Psoas muscle (tissue), 8 donors: Measurements from ENCODE around the gene FBXL5. TPM values are rescaled to one million over a fixed set of nuclear protein-coding genes. Genes with fewer than 3 reads are reported as not detected.
A peak's percentile ranks its signal among the peaks of the same experiment; 100 is the strongest.
"Not testable (repeated sequence)": the region's sequence is repeated elsewhere in the genome, so short reads cannot be mapped to it uniquely, and the experiment has no call there.

Source experiments
- ATAC-seq, 4 donors: fragments of 200-7000 bp; cut with Tn5 transposase; one replicate each; pipeline ENCODE4 v1.9.1; 2020; ENCODE audit warnings: moderate library complexity in 3 of 4, mild to moderate bottlenecking in 2 of 4
- DNase-seq, 2 donors: peaks; one replicate each; pipeline ENCODE4 v3.0.0-alpha.2; 2020
- H3K27ac ChIP-seq: fragments of 200-600 bp; one replicate; pipeline ENCODE4 v1.8.0; 2022
- H3K27me3 ChIP-seq, 3 donors: fragments of 200-600 bp in 1 of 3; one replicate each; pipeline versions ENCODE4 v1.6.1 to v1.8.0; 2013 to 2022; ENCODE audit warnings: low read length in 2 of 3, mild to moderate bottlenecking in 2 of 3, moderate library complexity in 1 of 3; ENCODE audit not compliant: insufficient read depth in 3 of 3
- H3K36me3 ChIP-seq, 2 donors: fragments of 200-600 bp in 1 of 2; one replicate each; pipeline versions ENCODE4 v1.6.1 to v1.8.0; 2013 to 2022; ENCODE audit warnings: low read depth in 1 of 2, mild to moderate bottlenecking in 1 of 2, moderate library complexity in 1 of 2; ENCODE audit not compliant: insufficient read depth in 1 of 2
- H3K4me1 ChIP-seq: fragments of 200-600 bp; one replicate; pipeline ENCODE4 v1.8.0; 2022
- H3K4me3 ChIP-seq: fragments of 200-600 bp; one replicate; pipeline ENCODE4 v1.8.0; 2022; ENCODE audit warnings: mild to moderate bottlenecking
- H3K9me3 ChIP-seq: fragments of 200-600 bp; one replicate; pipeline ENCODE4 v1.8.0; 2022
- WGBS, 3 donors: extraction: QIAGEN DNeasy Blood & Tissue Kit; methylation state at CpG; one replicate each; pipeline versions ENCODE4 v1.1.6 to v1.1.7; 2013; 5-methylcytosine and 5-hydroxymethylcytosine counted together
- intact Hi-C, 2 donors: fragments of 100-400 bp; cut with DNase I; formaldehyde crosslinking; loops; one replicate each; pipeline versions ENCODE4 v1.11.0 to v1.14.2; 2022
- polyA plus RNA-seq, 3 donors: library from polyadenylated mRNA; stranded (reverse); fragments of 200-250 nt; gene quantifications; one replicate each; pipeline ENCODE4 v1.2.3, GENCODE V29; 2013
- total RNA-seq, 4 donors: library from RNA; stranded (reverse); fragmentation: NEBNext Ultra II Directional in 2 of 4; extraction: Animal tissue kit (Norgen Biotek cat#: 25700) in 2 of 4; gene quantifications; one replicate each; pipeline versions ENCODE4 v1.2.1 to v1.2.4, GENCODE V29; 2021 to 2023
- TF ChIP-seq, protein P1 (sequence below): fragments of 200-600 bp; IDR thresholded peaks from one replicate; pipeline ENCODE4 v1.8.0; 2022; ENCODE audit warnings: antibody characterized with exemption
- donor health status: healthy with polysubstance abuse.
- donor health status: DM: no; HTN: no; CAD: no; lungs with moderate emphysema.
- donor health status: Bipolar disorder and iron deficiency.
- donor health status: healthy.
- donor health status: DM: yes; HTN: yes; CAD: no.
- donor health status: DM: no; HTN: no; CAD: no.
- donor health status: DM: no; HTN: no; CAD: no.
- donor health status: DM: yes; HTN: yes; CAD: no.

FBXL5 gene
- total and polyA plus RNA-seq, 7 donors = 46.1 to 91.2 (median 56.8) TPM

DNA sequence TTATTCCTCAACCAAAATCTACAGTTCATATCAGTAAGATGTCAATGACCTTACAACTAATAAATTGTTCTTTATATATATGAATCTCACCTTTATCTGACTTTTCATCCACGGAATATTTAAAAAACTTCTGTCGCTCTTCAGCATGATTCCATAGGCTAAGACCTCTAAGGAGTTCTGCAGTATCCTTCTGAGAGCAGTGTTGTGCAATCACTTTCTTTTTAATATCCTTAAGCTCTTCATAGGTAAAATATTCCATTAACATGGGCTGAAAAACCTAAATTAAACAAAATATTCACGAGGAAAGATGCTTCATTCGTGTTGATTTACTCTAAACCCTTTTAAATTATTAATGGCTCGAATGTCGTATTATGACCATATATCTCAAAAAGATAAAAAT is 16.7 kb downstream of the FBXL5 start:
- 93 to 95% (median 93%) methylated on average over 6 of the region's 6 CpGs for WGBS, 3 donors
- TF ChIP-seq, protein P1, sequence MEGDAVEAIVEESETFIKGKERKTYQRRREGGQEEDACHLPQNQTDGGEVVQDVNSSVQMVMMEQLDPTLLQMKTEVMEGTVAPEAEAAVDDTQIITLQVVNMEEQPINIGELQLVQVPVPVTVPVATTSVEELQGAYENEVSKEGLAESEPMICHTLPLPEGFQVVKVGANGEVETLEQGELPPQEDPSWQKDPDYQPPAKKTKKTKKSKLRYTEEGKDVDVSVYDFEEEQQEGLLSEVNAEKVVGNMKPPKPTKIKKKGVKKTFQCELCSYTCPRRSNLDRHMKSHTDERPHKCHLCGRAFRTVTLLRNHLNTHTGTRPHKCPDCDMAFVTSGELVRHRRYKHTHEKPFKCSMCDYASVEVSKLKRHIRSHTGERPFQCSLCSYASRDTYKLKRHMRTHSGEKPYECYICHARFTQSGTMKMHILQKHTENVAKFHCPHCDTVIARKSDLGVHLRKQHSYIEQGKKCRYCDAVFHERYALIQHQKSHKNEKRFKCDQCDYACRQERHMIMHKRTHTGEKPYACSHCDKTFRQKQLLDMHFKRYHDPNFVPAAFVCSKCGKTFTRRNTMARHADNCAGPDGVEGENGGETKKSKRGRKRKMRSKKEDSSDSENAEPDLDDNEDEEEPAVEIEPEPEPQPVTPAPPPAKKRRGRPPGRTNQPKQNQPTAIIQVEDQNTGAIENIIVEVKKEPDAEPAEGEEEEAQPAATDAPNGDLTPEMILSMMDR = no peak
- Histone ChIP-seq H3K4me3 (no peak overlapping the region), H3K9me3 (no peaks in the 10 kb centered on the region), H3K27ac (no peak overlapping the region), H3K4me1 (peaks cover 9% of the 10 kb centered on the region), H3K36me3 (peaks cover 9 to 83% of the 10 kb centered on the region in 2 donors), H3K27me3 (no peaks in the 10 kb centered on the region)
- intact Hi-C loops = no loop called here
- no peak for DNase-seq
- no peak for ATAC-seq

DNA sequence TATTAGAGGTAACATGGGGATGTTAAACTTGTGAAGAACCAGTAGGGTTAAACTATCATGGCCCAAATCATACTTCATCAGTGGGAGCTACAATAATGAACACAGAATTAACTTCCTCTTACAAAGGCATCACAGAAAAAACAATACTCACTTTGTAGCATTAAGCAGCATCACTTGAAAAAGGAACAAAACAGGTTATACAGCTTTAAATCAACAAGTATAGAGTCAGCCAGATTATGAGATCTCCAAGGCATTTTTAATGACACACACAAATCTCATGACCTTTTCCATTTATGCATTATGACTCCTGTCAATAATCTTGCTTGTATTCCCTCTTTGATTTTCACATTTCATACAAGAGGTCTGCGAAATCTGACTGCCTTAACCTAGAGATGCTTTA is 18.3 kb downstream of the FBXL5 start:
- Histone ChIP-seq H3K27me3 (no peaks in the 10 kb centered on the region), H3K9me3 (no peaks in the 10 kb centered on the region), H3K27ac (no peak overlapping the region), H3K36me3 (peaks cover 9 to 99% of the 10 kb centered on the region in 2 donors), H3K4me1 (no peaks in the 10 kb centered on the region), H3K4me3 (no peak overlapping the region)
- TF ChIP-seq, protein P1 = no peak
- intact Hi-C loops = no loop called here
- DNase-seq (no peak), ATAC-seq (no peak)
- WGBS, 3 donors = 93 to 98% (median 95%) methylated on average over 1 of the region's 1 CpG

DNA sequence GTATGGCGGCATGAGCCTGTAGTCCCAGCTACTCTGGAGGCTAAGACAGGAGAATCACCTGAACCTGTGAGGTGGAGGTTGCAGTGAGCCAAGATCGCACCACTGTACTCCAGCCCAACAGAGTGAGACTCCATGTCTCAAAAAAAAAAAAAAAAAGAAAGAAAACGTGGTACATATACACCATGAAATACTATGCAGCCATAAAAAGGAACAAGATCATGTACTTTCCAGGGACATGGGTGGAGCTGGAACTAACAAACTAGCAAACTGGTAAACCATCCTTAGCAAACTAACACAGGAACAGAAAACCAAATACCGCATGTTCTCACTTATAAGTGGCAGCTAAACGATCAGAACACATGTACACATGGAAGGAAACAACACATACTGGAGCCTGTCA is 37.8 kb downstream of the FBXL5 start:
- H3K27me3 ChIP-seq, H3K4me1 ChIP-seq, H3K27ac ChIP-seq, H3K4me3 ChIP-seq, DNase-seq, H3K36me3 ChIP-seq, intact Hi-C loops, ATAC-seq: not testable (repeated sequence)
- H3K9me3 ChIP-seq = peaks cover 15% of the 10 kb centered on the region
- WGBS, 3 donors = 99% methylated on average over 5 of the region's 5 CpGs

DNA sequence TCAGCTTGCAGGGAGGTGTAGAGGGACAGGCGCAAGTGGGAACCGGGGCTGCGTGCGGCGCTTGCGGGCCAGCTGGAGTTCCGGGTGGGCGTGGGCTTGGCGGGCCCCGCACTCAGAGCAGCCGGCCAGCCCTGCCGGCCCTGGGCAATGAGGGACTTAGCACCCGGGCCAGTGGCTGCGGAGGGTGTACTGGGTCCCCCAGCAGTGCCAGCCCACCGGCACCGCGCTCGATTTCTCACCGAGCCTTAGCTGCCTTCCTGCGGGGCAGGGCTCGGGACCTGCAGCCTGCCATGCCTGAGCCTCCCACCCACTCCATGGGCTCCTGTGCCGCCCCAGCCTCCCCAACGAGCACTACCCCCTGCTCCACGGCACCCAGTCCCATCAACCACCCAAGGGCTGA is 40.3 kb downstream of the FBXL5 start:
- H3K27me3 ChIP-seq, H3K27ac ChIP-seq, H3K9me3 ChIP-seq, H3K4me1 ChIP-seq, intact Hi-C loops, ATAC-seq, H3K4me3 ChIP-seq: not testable (repeated sequence)
- DNase-seq = peak in 1 of 2 donors; percentile 32
- peaks cover 0 to 13% of the 10 kb centered on the region in 2 donors for H3K36me3 ChIP-seq
- WGBS, 3 donors = 93 to 98% (median 95%) methylated on average over 13 to 22 of the region's 24 CpGs

DNA sequence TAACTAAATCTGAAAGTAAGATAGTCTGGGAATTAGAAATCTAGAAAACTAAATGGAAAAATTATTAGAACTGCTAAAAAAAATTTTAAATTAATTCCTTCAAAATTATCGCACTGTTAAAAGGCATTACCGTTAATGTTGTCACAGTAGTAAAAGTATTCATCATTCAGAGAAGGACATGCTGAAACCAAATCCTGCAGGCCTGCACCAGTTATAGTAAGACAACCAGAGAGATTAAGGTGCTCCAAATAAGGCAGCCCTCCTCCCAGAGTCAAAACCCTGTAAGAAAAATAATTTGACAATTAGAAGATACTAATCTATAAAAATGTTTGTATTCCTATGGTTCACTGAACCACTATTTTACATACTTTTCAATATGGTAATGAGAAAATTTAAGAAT is 43.0 kb downstream of the FBXL5 start:
- ATAC-seq = peak in 1 of 4 donors; percentile 59
- H3K27me3 ChIP-seq = no peaks in the 10 kb centered on the region
- no peaks in the 10 kb centered on the region for H3K9me3 ChIP-seq
- no peak overlapping the region for H3K27ac ChIP-seq
- TF ChIP-seq, protein P1 = no peak
- peaks cover 0 to 18% of the 10 kb centered on the region in 2 donors for H3K36me3 ChIP-seq
- 74 to 96% (median 82%) methylated on average over 2 of the region's 2 CpGs for whole genome bisulfite sequencing, 3 donors
- H3K4me1 ChIP-seq = peaks cover 9% of the 10 kb centered on the region
- intact Hi-C loops = no loop called here
- DNase-seq = no peak
- no peak overlapping the region for H3K4me3 ChIP-seq

DNA sequence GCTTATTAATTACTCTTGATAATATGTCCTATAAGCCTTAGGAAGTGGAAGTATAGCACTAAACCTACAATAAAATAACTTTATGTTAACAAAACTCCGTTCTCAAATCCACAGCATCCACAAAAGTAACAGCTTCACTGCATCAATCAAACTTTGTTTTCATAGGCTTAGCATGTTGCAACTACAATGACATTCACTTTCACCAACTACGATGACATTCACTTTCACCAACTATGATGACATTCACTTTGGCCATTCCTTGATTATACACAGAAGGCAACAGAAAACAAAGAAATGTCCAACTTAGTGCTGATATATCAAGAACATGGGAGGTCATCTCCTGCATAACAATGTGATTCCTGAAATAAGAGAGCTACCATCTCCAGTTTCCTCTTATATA is 44.3 kb downstream of the FBXL5 start:
- no peaks in the 10 kb centered on the region for H3K27me3 ChIP-seq
- 82 to 91% (median 90%) methylated on average over 2 of the region's 2 CpGs for WGBS, 3 donors
- DNase-seq = no peak
- TF ChIP-seq, protein P1 = no peak
- no peaks in the 10 kb centered on the region for H3K9me3 ChIP-seq
- H3K4me1 ChIP-seq = peaks cover 9% of the 10 kb centered on the region
- no peak overlapping the region for H3K27ac ChIP-seq
- no peak overlapping the region for H3K4me3 ChIP-seq
- H3K36me3 ChIP-seq = peaks cover 0 to 18% of the 10 kb centered on the region in 2 donors
- intact Hi-C loops = no loop called here
- ATAC-seq = peak in 2 of 4 donors; percentile 66 to 67
